AG04449 (cell line): Measurements from ENCODE around the gene ELL2.

ENCODE experiments used
- CTCF ChIA-PET: fragments of 350-600 bp; formaldehyde crosslinking; extraction: SDS; loops from one replicate; lab custom pipeline; 2021; ENCODE audit warnings: antibody characterized with exemption; lab: Yijun Ruan, JAX
- POLR2A ChIA-PET: fragments of 400-600, 350-600 bp; formaldehyde crosslinking; extraction: SDS; loops from one replicate; lab custom pipeline; 2020; ENCODE audit warnings: antibody characterized with exemption, inconsistent platforms; lab: Yijun Ruan, JAX
- DNase-seq: peaks from one replicate; pipeline ENCODE4 v3.0.0-alpha.2; 2010; ENCODE audit warnings: low read depth, low spot score
- H3K4me3 ChIP-seq: 2 replicates; pipeline ENCODE4 v1.5.1; 2011; ENCODE audit warnings: low read depth, mild to moderate bottlenecking, control low read depth, low read length
- CTCF ChIP-seq: IDR thresholded peaks from one replicate; pipeline ENCODE4 v1.5.1; 2011; ENCODE audit warnings: mild to moderate bottlenecking, moderate library complexity, low read length, control low read depth, inconsistent platforms; ENCODE audit not compliant: insufficient read depth; ENCODE audit errors: missing control alignments

Gene ELL2

GRCh38 chr5:96004087-96004486 lies 42.4 kb upstream of the ELL2 start:
- TF ChIP-seq CTCF, result no peak
- ChIA-PET CTCF (no interaction called here), POLR2A (no interaction called here)
- DNase-seq, result no peak
- H3K4me3 ChIP-seq, result no peak overlapping the region

- no peak for TF ChIP-seq CTCF
- ChIA-PET CTCF (interaction anchor here (0.6 to 2.1 kb wide), 3 partner anchors 15 to 335 kb away, joined by 3 to 8 read pairs (median 5); no protein-coding TSS in a partner anchor), POLR2A (no interaction called here)
- DNase-seq, result no peak
- H3K4me3 ChIP-seq, result no peak overlapping the region
Measured at GRCh38 chr5:96001262-96001661, 39.6 kb upstream of the ELL2 start.

GRCh38 chr5:96000308-96000707 lies 38.7 kb upstream of the ELL2 start:
- DNase-seq, result no peak
- no peak for TF ChIP-seq CTCF
- CTCF ChIA-PET, result no interaction called here
- POLR2A ChIA-PET, result no interaction called here
- no peak overlapping the region for H3K4me3 ChIP-seq

GRCh38 chr5:95996904-95997723 lies 35.5 kb upstream of the ELL2 start:
- no peak for DNase-seq
- ChIA-PET CTCF (interaction anchor here (1.6 kb wide), 1 partner anchor 104 kb away, joined by 3 read pairs; no protein-coding TSS in a partner anchor), POLR2A (interaction anchor here (0.9 kb wide), 1 partner anchor 36 kb away, joined by 3 read pairs; no protein-coding TSS in a partner anchor)
- no peak for TF ChIP-seq CTCF
- H3K4me3 ChIP-seq, result no peak overlapping the region

- no peak for TF ChIP-seq CTCF
- no peak overlapping the region for H3K4me3 ChIP-seq
- CTCF ChIA-PET, result no interaction called here
- DNase-seq, result no peak
- POLR2A ChIA-PET, result no interaction called here
Measured at GRCh38 chr5:95995962-95996489, 34.4 kb upstream of the ELL2 start.

GRCh38 chr5:95993776-95994175 lies 32.1 kb upstream of the ELL2 start:
- no peak for DNase-seq
- no peak overlapping the region for H3K4me3 ChIP-seq
- no peak for TF ChIP-seq CTCF
- ChIA-PET POLR2A (no interaction called here), CTCF (no interaction called here)
